ENCODE measurements around the gene OSBP.

OSBP gene

DNA sequence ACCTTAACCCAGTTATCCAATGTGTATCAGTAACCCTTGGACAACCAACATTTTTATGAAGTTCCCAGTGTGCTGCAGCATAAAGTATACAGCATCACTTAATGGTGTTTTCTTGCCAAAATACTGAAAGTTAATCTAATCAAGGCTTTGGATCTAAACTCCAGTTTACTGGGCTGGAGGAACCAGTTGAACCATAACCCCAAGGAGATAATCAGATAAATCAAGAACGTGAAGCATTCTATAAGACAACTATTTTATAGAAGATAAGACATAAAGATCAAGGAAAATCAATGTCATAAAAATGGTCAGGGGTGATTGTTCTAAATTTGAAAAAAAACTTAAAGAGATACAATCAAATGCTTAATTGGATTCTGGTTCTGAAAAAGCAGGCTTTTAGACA, 2.3 kb upstream of the OSBP start:
- TF ChIP-seq CTCF (conservative IDR thresholded peaks at IDR 0.05; ENCODE audit: low read depth) = no peak
- POLR2A ChIA-PET (ENCODE audit: low non-redundant PET) = no interaction called here
- CTCF ChIA-PET = no interaction called here
- no peak overlapping the region for H3K27ac ChIP-seq
- no peak for DNase-seq (ENCODE audit: low spot score)

GRCh38 chr11:59616396-59616982, 915 bp upstream of the OSBP start:
- TF ChIP-seq CTCF (conservative IDR thresholded peaks at IDR 0.05; ENCODE audit: low read depth) = no peak
- ChIA-PET POLR2A (ENCODE audit: low non-redundant PET) (no interaction called here), CTCF (no interaction called here)
- no peak for DNase-seq (ENCODE audit: low spot score)
- peak overlapping the region; percentile 89 for H3K27ac ChIP-seq

GRCh38 chr11:59615120-59615636, 396 bp downstream of the OSBP start:
- peak overlapping the region; percentile 89 for H3K27ac ChIP-seq
- ChIA-PET POLR2A (ENCODE audit: low non-redundant PET) (no interaction called here), CTCF (interaction anchor here (0.6 to 0.7 kb wide), 2 partner anchors 39 to 347 kb away, joined by 3 to 4 read pairs; no protein-coding TSS in a partner anchor)
- no peak for TF ChIP-seq CTCF (conservative IDR thresholded peaks at IDR 0.05; ENCODE audit: low read depth)
- DNase-seq (ENCODE audit: low spot score) = peak; percentile 61

DNA sequence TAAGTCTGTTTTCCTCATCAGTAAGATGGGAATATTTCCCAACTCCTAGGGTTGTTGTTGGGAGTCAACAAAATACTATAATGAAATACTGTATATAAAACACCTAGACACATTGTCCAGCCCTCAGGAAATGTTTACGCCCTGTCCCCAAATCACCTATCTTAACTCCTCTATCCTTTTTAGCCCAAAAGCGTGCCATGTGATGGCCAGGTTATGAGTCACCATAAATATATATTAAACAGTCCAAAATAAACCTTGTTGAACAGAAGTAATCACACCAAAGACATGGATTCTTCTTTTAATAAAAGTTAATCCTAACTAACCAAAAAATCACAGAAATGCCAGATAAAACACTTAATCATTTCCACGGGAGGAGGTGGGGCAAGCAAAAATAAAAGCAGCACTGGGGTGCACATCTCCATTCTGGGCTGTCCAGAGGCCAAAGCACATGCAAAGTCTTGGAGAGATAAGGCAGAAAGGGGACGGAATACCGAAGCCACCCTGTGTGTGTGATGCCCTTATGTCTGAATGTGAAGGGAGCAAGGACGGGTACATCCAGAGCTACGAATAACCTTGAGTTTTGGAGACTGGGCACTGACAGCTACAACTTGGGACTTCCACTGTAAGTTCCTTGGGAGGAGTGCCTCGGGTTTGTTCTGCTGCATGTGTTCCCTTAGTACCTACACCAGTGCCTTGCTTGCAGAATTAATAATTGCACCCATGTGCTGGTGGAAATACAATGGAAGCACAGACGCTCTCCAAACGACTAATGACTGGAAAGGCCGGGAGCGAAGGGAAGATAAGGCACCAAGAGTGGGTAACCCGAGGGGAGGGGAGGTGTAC, 1.1 kb downstream of the OSBP start:
- peak overlapping the region; percentile 89 for H3K27ac ChIP-seq
- DNase-seq (ENCODE audit: low spot score) = peak; percentile 4
- POLR2A ChIA-PET (ENCODE audit: low non-redundant PET) = no interaction called here
- no peak for TF ChIP-seq CTCF (conservative IDR thresholded peaks at IDR 0.05; ENCODE audit: low read depth)
- CTCF ChIA-PET = interaction anchor here (0.6 to 0.7 kb wide), 4 partner anchors 15 to 347 kb away, joined by 3 to 5 read pairs (median 4); no protein-coding TSS in a partner anchor

DNA sequence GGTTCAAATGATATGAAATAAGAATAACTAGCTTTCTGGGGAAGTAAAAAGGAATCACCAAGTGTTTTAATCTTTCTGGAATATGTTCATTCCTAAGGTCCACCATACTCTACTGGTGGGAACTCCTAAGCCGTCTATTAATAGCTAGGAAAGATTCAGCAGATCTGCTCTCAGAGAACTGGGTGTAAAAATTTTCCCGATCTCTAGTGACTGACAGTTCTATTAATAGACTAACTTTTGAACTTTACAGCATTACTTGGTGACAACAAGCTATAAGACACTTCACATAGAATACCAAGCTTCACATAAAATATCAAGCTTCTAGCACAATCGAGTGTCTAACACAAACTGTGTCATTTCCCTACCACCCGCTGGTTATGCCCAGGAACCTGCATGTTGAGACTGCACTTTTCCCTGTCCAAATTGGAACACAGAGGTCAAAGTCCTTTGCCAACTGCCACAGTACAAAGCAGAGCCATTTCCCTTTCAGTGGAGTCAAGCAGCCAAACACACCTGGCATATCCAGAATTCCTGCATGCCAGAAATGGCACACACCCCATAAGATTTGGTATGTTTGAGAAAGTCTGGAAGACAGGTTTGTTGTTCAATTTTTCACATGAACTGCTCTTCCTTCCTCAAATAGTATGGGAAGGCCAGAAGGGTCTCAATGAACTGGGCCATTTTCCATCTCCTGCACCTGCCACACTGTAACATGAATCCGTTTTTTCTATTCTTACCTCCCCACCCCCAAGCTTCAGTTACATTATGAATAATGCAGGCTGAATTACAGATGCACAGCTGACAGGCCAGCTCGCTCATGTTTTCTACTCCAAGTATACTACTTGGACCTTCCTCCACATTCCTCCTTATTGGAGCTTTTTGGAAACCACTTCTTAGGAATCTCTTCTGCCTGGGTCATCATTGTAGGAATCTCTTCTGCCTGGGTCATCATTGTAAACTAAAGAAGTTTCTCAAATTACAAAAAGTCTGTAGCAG, 3.7 kb downstream of the OSBP start:
- DNase-seq (ENCODE audit: low spot score) = no peak
- CTCF ChIA-PET = interaction anchor here (0.6 kb wide), 1 partner anchor 50 kb away, joined by 3 read pairs; no protein-coding TSS in a partner anchor

More for the DNA sequence above, 3.7 kb downstream of the OSBP start:
- POLR2A ChIA-PET (ENCODE audit: low non-redundant PET) = no interaction called here
- no peak overlapping the region for H3K27ac ChIP-seq
- TF ChIP-seq CTCF (conservative IDR thresholded peaks at IDR 0.05; ENCODE audit: low read depth) = no peak

Data from RWPE1 (cell line).